COLO668 (cell line): ENCODE data around the gene DAZ1.
"Not testable (repeated sequence)": the region's sequence is repeated elsewhere in the genome, so short reads cannot be mapped to it uniquely, and the experiment has no call there.

Experiments
- DNase-seq: peaks from one replicate; lab custom pipeline; 2025; ENCODE audit not compliant: unreplicated experiment; lab: John Stamatoyannopoulos, UW

DAZ1 gene, protein sequence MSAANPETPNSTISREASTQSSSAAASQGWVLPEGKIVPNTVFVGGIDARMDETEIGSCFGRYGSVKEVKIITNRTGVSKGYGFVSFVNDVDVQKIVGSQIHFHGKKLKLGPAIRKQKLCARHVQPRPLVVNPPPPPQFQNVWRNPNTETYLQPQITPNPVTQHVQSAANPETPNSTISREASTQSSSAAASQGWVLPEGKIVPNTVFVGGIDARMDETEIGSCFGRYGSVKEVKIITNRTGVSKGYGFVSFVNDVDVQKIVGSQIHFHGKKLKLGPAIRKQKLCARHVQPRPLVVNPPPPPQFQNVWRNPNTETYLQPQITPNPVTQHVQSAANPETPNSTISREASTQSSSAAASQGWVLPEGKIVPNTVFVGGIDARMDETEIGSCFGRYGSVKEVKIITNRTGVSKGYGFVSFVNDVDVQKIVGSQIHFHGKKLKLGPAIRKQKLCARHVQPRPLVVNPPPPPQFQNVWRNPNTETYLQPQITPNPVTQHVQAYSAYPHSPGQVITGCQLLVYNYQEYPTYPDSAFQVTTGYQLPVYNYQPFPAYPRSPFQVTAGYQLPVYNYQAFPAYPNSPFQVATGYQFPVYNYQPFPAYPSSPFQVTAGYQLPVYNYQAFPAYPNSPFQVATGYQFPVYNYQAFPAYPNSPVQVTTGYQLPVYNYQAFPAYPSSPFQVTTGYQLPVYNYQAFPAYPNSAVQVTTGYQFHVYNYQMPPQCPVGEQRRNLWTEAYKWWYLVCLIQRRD

DNA sequence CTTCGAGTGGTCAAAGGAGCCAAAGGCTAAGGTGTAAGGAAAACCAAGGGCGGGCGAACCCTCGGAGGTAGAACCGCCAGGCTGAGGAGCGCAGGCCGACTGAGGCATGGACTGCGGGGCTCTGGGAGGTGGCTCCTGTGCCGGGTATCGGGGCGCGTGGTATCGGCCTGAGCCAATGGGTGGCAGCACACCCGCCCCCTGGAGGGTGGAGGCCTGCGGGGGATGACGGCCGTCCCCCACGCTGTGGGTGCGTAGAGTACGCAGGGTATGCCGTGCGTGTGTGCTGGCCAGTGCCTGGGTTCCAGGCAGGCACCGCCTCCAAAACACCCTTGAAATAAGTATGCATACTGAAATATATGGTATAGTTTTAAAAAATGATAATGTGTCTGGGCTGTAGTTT lies at the start of gene DAZ1:
DAZ1 (minus strand) TSS at position 101 of the 400 bp plus-strand sequence. CDS start 208 bp downstream, outside the sequence.
- DNase-seq: not testable (repeated sequence)

DNA sequence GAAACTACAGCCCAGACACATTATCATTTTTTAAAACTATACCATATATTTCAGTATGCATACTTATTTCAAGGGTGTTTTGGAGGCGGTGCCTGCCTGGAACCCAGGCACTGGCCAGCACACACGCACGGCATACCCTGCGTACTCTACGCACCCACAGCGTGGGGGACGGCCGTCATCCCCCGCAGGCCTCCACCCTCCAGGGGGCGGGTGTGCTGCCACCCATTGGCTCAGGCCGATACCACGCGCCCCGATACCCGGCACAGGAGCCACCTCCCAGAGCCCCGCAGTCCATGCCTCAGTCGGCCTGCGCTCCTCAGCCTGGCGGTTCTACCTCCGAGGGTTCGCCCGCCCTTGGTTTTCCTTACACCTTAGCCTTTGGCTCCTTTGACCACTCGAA lies 20.4 kb upstream of the DAZ1 start, which contains the start of gene DAZ2:
DAZ2 (plus strand) TSS at position 301 of the 400 bp plus-strand sequence. CDS start 208 bp downstream, outside the sequence.
- DNase-seq: not testable (repeated sequence)

DNA sequence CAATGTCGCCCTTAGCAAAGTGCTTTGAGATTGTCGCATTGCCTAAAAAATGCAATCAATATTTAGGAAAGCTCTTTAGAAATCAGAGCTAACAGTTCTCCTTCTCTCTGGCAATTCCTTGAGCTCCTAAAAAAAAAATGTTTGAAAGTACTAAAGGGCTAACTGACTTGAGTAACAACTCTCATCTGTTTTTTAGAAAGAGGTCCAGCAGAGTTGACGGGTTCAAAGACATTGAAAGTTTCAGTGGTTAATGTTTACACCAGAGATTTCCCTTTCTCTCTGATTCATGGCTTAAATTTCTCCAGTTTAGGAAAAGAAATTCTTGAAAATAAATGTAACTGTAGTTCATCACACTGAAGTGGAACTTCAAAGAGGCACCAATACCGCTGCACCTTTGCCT lies 11.9 kb upstream of the DAZ1 start:
- DNase-seq: not testable (repeated sequence)

DNA sequence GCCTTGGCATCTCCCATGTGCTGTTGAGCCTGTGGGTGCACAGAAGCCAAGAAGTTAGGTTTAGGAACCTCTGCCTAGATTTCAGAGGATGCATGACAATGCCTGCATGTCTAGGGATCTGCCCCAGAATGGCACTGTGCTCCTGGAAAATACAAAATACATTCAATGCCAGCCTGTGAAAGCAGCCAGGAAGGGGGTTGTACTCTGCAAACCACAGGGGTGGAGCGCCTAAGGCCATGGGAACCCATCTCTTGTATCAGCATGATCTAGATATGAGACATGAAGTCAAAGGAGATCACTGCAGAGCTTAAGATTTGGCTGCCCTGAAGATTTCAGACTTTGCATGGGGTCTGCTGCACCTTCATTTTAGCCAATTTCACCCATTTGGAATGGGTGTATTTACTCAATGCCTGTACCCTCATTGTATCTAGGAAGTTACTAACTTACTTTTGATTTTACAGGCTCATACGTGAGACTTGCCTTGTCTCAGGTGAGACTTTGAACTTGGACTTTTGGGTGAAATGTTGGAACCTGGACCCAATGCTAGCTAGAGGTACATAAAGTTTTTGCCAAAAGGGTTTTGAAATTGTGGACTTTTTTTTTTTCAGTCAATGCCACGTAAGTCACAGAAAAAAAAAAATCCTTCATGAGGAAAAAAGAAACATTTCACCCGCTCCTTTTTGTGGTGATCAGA lies 11.1 kb upstream of the DAZ1 start:
- not testable (repeated sequence) for DNase-seq

DNA sequence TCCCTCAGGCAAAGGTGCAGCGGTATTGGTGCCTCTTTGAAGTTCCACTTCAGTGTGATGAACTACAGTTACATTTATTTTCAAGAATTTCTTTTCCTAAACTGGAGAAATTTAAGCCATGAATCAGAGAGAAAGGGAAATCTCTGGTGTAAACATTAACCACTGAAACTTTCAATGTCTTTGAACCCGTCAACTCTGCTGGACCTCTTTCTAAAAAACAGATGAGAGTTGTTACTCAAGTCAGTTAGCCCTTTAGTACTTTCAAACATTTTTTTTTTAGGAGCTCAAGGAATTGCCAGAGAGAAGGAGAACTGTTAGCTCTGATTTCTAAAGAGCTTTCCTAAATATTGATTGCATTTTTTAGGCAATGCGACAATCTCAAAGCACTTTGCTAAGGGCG lies 8.6 kb upstream of the DAZ1 start:
- not testable (repeated sequence) for DNase-seq
